ENCODE data around the gene FANCG.

Gene FANCG

DNA sequence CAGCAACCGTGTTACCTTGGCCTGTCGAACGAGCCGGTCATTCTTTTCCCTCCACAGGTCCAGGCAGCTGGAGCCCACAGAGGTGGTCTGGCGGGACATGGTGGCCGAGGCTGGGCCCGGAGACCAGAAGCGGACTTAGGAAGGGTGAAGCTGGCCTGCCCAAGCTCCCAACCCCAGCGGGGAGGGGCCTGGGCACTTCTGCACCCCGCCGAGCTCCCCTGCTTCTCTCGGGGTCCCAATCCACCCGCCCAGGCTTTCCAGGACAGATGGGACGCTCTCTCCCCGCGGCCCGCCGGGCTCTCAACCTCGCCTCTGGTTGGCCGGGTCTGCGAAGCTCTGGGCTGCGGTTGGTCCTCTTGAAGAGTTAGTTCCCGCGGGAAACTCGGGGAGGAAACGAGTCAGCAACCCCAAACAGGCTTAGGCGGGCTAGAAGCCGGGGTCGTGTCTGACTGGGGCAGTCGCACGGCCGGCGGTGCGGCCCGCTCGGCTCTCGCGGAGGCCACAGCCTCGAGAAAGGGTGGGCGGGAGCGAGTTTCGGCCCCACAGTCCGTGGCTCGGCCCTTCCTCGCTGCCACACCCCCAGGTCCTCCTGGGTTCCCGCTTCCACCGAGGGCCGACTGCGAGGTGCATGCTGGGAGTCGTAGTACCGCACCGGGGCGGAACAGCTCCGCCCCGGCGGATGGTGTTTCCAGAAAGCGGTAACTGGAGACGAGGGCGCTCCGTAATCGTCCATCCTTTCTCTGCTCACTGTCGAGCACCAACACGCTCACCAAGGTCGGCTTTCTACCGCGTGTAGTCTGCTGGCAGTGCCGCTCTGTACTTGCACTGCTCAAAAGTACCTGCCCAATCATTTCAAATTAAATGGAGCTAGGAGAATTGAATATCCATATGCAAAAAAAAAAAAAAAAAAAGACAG is at the start of gene FANCG:
TSS of gene FANCG (minus strand) at position 517 of the 916 bp plus-strand sequence. CDS start at position 99, 418 bp downstream.
- DNase-seq: peak; percentile 86

- DNase-seq: peak; percentile 67
Observed at GRCh38 chr9:35116898-35117551, 37.3 kb upstream of the FANCG start.

- DNase-seq: no peak
Observed at GRCh38 chr9:35116539-35116897, 36.8 kb upstream of the FANCG start.

DNA sequence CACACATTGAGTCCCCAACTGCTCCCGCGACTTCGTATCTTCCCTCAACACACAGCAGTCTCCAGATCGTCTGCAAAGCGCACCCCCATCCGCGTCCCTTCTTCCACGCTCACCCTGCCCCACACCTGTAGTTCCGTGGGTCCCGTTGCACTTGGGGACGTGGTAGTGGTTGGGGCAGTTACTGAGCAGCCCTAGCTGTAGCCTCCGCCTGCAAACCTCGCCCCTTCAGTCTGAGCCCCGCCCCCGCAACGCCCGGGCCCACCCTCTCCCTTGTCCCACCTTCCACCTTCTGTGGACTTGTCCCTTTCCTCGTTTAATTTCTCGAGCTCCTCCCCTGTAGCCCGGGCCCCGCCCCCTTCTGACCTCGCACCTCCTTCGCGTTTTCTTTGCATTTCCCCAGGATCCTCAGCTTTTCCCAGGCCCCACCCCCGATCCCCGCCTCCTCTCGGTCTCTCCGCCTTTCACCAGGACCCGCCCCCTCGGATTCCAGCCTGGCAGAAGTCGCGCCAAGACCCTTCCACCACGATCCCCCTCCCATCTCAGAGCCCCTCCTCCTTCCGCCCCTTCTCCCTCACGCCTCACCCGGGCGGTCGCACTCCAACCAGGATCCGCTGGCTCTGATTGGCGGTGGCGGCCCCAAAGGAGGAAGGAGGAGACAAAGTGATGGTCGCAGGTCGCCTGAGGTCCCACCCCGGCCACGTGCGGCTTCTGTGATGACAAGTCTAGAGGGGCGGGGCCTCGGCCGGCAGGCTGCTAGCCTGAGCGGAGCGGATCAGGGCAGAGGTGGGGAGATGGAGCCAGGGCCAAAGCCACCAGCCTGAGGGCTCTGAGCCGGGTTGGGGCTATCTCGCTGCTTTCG is 36.2 kb upstream of the FANCG start, which contains the start of gene ATOSB:
TSS of gene ATOSB (minus strand) at position 183 of the 859 bp plus-strand sequence. CDS start 7,588 bp downstream, outside the sequence.
- DNase-seq: peak; percentile 51

GRCh38 chr9:35114840-35115628 is 35.3 kb upstream of the FANCG start:
- no peak for DNase-seq

- DNase-seq: no peak
Observed at GRCh38 chr9:35114113-35114839, 34.5 kb upstream of the FANCG start.

DNA sequence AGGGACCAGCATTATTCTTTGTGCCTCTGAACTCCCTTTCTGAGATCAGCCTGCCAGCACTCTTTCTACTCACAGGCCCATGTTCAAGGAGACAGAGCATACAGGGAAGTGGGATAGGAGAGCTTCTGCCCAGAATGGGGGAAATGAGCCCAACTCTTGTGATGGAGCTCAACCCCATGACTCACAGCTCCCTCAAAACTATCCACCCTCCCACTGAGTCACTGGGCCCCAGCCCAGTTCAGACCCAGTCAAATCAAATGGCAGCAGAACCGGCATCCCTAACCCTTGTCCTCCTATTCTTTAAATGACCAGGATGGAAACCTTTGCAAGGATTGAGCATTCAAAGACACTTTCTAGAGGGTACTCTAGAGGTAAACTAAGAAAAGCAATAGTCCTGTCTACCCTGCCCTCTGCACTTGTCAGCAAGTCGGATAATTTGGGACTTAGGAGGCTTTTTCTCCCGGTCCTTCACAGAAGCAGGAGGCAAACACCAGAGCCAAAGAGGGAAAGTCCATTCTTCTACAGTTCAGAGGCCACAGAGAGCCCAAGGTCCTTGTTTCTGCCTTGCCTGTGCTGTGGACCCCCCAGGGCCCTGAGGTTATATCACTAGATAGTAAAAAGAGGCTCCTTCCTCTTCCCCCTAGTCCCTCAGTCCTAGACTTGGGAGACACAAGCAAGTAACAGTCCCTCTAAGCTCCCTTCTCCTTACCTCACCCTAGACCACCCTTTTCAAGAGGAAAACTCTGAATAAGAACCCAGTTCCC is 32.7 kb upstream of the FANCG start:
- no peak for DNase-seq

- DNase-seq: peak; percentile 84
Observed at GRCh38 chr9:35111001-35111933, 31.5 kb upstream of the FANCG start.

DNA sequence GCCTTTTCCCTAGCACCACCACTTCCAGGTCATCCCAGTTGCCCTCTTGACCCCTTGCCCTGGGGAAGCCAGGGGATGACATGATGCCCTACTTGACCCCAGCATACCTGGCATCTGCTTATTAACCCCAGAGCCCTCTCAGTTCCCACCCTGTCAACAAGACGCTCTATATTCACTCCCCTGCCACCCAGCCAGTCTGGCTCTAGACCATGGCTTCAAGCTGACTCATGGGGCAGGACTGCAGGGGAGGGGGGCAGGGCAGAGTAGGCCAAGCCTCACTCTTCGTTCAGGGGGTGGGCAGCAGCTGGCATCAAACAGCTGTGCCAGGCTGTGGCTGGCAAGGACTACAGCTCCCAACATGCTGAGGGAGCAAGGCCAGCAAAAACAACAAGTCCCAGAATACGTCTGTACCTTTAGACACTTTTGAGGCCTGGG is 30.6 kb upstream of the FANCG start:
- no peak for DNase-seq

DNA sequence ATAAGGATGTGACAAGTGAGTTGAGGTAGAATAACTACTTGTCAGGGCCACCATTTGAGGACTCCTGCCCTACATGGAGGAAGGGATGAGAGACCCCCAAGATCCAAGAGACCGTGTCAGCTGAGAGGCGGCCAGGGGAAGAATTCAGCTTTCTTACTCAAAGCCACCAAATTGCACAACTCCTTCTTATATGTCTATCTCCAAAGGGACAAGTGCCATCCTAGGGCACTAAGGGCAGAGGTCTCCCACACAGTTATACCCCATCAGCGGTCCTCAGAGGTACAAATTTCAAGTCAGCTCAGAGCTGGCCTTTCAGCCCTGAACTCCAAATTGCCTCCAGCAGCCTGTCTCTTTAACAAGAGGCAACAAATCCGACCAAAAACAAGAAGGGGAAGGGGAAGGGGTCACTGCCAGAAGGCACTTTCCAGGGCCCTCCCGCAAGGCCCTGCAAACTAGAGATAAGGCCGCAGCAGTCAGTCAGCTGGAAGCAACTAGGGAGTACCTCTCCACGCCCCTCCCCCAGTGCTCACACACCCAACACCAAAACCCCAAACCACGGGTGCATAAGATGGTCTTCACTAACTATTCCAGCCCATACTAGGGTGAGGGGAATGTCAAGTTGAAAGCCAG is 29.3 kb upstream of the FANCG start:
- no peak for DNase-seq

- DNase-seq: no peak
Observed at GRCh38 chr9:35108461-35108860, 28.7 kb upstream of the FANCG start.

DNA sequence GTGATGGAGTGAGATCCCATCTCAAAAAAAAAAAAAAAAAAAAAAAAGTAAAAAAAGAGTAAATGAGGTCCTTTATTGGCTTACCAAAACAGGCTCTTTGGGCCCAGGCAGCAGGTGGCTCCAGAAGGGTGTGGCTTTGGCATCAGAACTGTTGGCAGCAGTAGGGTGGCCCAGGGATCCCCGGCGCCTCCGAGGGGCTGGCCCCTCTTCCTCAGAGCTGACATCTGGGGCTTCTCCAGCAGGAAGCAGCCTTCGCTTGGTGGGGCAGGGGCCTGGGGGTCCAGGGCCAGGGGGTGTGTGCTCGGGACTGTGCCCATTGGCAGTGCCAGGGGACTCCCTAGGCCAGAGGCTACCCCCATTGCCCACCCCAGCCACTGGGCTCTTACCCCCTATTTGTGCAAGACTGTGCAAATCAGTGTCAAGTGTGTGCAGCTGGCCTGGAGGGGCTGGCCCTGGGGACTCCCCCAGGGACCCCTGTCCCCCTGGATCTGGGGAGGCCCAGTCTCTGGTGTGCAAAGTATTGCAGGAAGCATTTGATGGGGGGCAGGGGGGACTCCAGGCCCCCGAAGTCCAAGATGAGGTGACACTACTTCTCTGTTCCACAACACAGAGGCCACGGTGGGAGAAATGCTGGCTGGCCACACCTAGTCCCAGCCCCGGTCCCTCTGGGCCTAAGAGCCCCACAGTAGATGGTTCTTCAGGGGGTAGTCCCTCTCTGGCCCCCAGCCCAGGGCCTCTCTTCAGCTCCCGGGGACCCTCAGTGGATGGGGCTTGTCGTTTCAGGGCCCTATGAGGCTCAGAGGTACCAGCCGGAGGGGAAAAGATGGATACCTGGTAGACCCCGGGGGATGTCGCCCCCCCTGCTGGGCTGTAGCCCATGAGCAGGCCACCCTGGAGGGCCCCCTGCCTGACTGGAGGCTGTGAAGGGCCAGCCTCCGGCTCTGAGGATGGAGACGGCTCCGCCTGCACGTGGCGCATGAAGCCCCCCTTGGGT is 27.9 kb upstream of the FANCG start:
- no peak for DNase-seq

- no peak for DNase-seq
Observed at GRCh38 chr9:35106343-35106730, 26.6 kb upstream of the FANCG start.

DNA sequence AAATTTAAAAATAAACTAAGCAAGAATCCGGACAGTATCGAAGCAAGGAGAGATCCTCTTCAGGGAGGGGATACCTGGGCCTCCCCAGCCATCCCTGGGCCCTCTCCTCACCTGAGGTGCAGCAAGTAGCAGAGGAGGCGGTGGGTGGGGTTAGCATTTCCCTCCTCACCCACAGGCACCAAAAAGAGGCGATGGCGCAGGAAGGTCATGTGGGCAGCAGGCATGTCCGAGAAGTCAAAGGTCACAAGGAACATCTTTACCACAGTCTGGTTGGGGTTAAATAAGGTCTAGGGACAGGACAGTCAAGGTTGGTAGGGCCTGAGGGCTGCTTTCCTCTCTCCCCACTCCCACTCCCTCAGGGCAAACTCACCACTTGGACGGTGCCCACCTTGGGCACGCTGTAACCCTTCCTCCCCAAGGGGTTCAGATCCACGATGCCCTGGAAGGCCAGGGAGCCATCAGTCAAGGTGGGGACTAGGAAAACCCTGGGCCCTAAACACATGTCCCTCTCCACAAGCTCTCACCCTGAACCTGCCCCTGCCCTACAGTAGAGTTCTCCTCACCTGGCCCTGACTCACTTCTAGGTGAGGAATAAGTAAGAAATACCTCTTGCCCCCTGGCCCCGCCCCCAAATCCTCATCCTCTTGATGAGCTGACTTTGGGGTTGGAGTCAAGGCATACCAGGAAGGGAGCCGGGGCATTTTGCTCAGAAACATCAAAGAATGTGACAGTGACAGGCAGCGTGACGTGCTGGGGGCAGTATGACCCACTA is 26.0 kb upstream of the FANCG start:
- no peak for DNase-seq

DNA sequence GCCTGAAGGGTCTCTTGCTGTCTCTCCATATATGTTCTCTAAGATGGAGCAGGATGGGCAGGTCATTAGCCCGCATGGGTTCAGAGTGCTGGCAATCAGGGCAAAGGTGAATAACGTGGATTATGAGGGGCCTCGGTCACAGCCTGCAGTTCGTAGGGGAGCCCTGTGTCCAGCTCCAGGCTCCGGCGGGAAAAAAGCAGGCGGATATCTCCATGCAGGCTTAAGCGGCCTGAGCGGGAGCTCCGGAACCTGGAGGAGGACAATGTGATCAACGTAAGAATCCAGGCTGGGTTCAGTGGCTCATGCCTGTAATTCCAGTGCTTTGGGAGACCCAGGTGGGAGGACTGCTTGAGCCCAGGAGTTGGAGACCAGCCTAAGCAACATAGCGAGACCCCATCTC is 25.4 kb upstream of the FANCG start:
- DNase-seq: no peak

DNA sequence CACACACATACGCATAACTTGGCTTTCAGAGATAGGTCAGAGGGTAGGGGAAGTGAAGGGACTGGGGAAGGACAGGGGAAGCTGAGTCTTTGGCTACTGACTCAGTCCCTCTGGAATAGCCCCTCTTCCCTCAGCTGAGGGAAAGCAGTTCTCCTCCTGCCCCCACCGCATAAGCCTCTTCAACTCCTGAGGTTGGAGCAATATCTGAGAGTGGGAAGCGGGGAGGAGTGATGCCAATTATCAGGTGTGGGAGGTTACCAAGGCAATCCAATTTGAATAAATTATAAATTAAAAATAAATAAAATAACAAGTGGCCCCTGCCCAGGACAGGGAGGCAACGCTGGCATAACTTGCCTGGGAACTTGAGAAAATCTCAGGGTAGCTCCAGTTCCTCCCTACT is 24.8 kb upstream of the FANCG start:
- DNase-seq: no peak

DNA sequence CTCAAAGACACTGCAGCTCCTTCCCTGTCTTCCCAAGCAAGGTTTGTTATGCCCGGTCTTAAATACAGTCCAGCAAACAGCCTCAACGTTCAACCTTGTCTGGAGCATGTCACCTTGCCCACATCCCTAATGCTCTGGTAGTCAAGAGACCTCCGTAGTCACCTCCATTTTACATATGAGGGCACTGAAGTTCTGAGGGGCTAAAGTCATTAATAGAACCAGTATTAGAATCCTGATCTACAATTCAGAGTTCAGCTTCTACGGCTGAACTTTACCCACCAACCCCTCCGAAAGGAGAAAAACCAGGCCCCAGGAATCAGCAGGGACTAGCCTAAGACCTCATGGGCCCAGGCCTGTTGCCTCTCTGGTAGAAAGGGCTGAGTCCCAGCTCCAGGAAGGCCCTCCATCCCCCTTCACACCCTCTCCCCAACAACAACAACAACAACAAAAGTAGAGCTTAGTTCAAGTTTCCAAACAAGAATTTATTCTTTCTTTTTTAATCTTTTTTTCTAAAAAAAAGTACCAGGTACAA is 24.0 kb upstream of the FANCG start:
- no peak for DNase-seq

Measured in NCI-H2081 treated with DMSO at 0.1 percent for 48 hours (cell line).